ENCODE data around the gene KCNH5.

Gene KCNH5

GRCh38 chr14:62694075-62694474 is 351.2 kb downstream of the KCNH5 start:
- H3K4me1 ChIP-seq (ENCODE audit: low read length), result no peaks in the 10 kb centered on the region

GRCh38 chr14:62692490-62693106 is 352.7 kb downstream of the KCNH5 start:
- no peak for TF ChIP-seq EZH2 (optimal IDR thresholded peaks at IDR 0.05; ENCODE audit: low read depth, low read length)
- no peak for TF ChIP-seq EZH2phosphoT487 (IDR thresholded peaks at IDR 0.05; ENCODE audit: low read length)
- no peak for TF ChIP-seq CTCF (IDR thresholded peaks at IDR 0.05; ENCODE audit: low read length)
- H3K9ac ChIP-seq (ENCODE audit: low read length), result no peak overlapping the region
- no peaks in the 10 kb centered on the region for H4K20me1 ChIP-seq (ENCODE audit: insufficient read depth, low read length)
- H3K27me3 ChIP-seq (replicated peaks; ENCODE audit: insufficient read depth, low read length), result no peaks in the 10 kb centered on the region
- no peaks in the 10 kb centered on the region for H3K79me2 ChIP-seq (ENCODE audit: low read length)
- no peak overlapping the region for H2AFZ ChIP-seq (ENCODE audit: low read length)
- no peaks in the 10 kb centered on the region for H3K36me3 ChIP-seq (replicated peaks; ENCODE audit: insufficient read depth, low read length)
- no peaks in the 10 kb centered on the region for H3K4me1 ChIP-seq (ENCODE audit: low read length)
- no peaks in the 10 kb centered on the region for H3K9me2 ChIP-seq (replicated peaks; ENCODE audit: insufficient read depth, low read length)
- no peak for DNase-seq
- no peaks in the 10 kb centered on the region for H3F3A ChIP-seq (ENCODE audit: insufficient read depth, low read length)
- H3K27ac ChIP-seq (ENCODE audit: low read length), result no peak overlapping the region
- H3K4me2 ChIP-seq (ENCODE audit: low read depth, low read length), result no peak overlapping the region
- no peak overlapping the region for H3K4me3 ChIP-seq (ENCODE audit: low read length)
- H3K9me3 ChIP-seq (replicated peaks; ENCODE audit: insufficient read depth, low read length), result no peaks in the 10 kb centered on the region

More at GRCh38 chr14:62694075-62694474, 351.2 kb downstream of the KCNH5 start:
- no peak overlapping the region for H3K27ac ChIP-seq (ENCODE audit: low read length)
- TF ChIP-seq EZH2phosphoT487 (IDR thresholded peaks at IDR 0.05; ENCODE audit: low read length) (no peak), CTCF (IDR thresholded peaks at IDR 0.05; ENCODE audit: low read length) (no peak), EZH2 (optimal IDR thresholded peaks at IDR 0.05; ENCODE audit: low read depth, low read length) (no peak)
- no peak for DNase-seq
- no peak overlapping the region for H2AFZ ChIP-seq (ENCODE audit: low read length)
- H3K4me2 ChIP-seq (ENCODE audit: low read depth, low read length), result no peak overlapping the region
- no peaks in the 10 kb centered on the region for H3K9me2 ChIP-seq (replicated peaks; ENCODE audit: insufficient read depth, low read length)
- no peaks in the 10 kb centered on the region for H4K20me1 ChIP-seq (ENCODE audit: insufficient read depth, low read length)
- H3K36me3 ChIP-seq (replicated peaks; ENCODE audit: insufficient read depth, low read length), result no peaks in the 10 kb centered on the region
- H3K27me3 ChIP-seq (replicated peaks; ENCODE audit: insufficient read depth, low read length), result no peaks in the 10 kb centered on the region
- no peaks in the 10 kb centered on the region for H3K9me3 ChIP-seq (replicated peaks; ENCODE audit: insufficient read depth, low read length)
- H3F3A ChIP-seq (ENCODE audit: insufficient read depth, low read length), result no peaks in the 10 kb centered on the region
- no peak overlapping the region for H3K4me3 ChIP-seq (ENCODE audit: low read length)
- H3K79me2 ChIP-seq (ENCODE audit: low read length), result no peaks in the 10 kb centered on the region
- H3K9ac ChIP-seq (ENCODE audit: low read length), result no peak overlapping the region

GRCh38 chr14:62691647-62692489 is 353.4 kb downstream of the KCNH5 start:
- H3K79me2 ChIP-seq (ENCODE audit: low read length), result no peaks in the 10 kb centered on the region
- no peak overlapping the region for H2AFZ ChIP-seq (ENCODE audit: low read length)
- H3K36me3 ChIP-seq (replicated peaks; ENCODE audit: insufficient read depth, low read length), result no peaks in the 10 kb centered on the region
- H3K4me3 ChIP-seq (ENCODE audit: low read length), result no peak overlapping the region
- no peak overlapping the region for H3K9ac ChIP-seq (ENCODE audit: low read length)
- no peak overlapping the region for H3K4me2 ChIP-seq (ENCODE audit: low read depth, low read length)
- no peak for DNase-seq
- H3K4me1 ChIP-seq (ENCODE audit: low read length), result no peaks in the 10 kb centered on the region
- H3K27me3 ChIP-seq (replicated peaks; ENCODE audit: insufficient read depth, low read length), result no peaks in the 10 kb centered on the region
- no peaks in the 10 kb centered on the region for H3F3A ChIP-seq (ENCODE audit: insufficient read depth, low read length)
- no peak for TF ChIP-seq EZH2phosphoT487 (IDR thresholded peaks at IDR 0.05; ENCODE audit: low read length)
- no peak for TF ChIP-seq CTCF (IDR thresholded peaks at IDR 0.05; ENCODE audit: low read length)
- no peak for TF ChIP-seq EZH2 (optimal IDR thresholded peaks at IDR 0.05; ENCODE audit: low read depth, low read length)
- no peak overlapping the region for H3K27ac ChIP-seq (ENCODE audit: low read length)
- H4K20me1 ChIP-seq (ENCODE audit: insufficient read depth, low read length), result no peaks in the 10 kb centered on the region
- no peaks in the 10 kb centered on the region for H3K9me2 ChIP-seq (replicated peaks; ENCODE audit: insufficient read depth, low read length)
- no peaks in the 10 kb centered on the region for H3K9me3 ChIP-seq (replicated peaks; ENCODE audit: insufficient read depth, low read length)

Measured in MM.1S (cell line).